ENCODE results near the gene CAPSL.
"Not testable (repeated sequence)": the region's sequence is repeated elsewhere in the genome, so short reads cannot be mapped to it uniquely, and the experiment has no call there.

CAPSL gene

GRCh38 chr5:35904443-35905132 lies 33.8 kb downstream of the CAPSL start:
- DNase-seq = no peak

GRCh38 chr5:35903631-35904203 lies 34.7 kb downstream of the CAPSL start:
- DNase-seq = no peak

- DNase-seq = no peak
Observed at GRCh38 chr5:35902046-35902672, 36.3 kb downstream of the CAPSL start.

GRCh38 chr5:35900972-35901695 lies 37.3 kb downstream of the CAPSL start:
- no peak for DNase-seq

- no peak for DNase-seq
Observed at GRCh38 chr5:35899800-35900199, 38.6 kb downstream of the CAPSL start.

GRCh38 chr5:35898952-35899660 lies 39.3 kb downstream of the CAPSL start:
- DNase-seq = no peak

GRCh38 chr5:35894131-35894530 lies 44.3 kb downstream of the CAPSL start:
- no peak for DNase-seq

GRCh38 chr5:35892799-35893198 lies 45.6 kb downstream of the CAPSL start:
- not testable (repeated sequence) for DNase-seq

GRCh38 chr5:35890021-35891020 lies 48.1 kb downstream of the CAPSL start:
- no peak for DNase-seq

- DNase-seq = no peak
Observed at GRCh38 chr5:35887321-35888100, 50.9 kb downstream of the CAPSL start.

- DNase-seq = no peak
Observed at GRCh38 chr5:35886381-35886780, 52.0 kb downstream of the CAPSL start.

- DNase-seq = no peak
Observed at GRCh38 chr5:35884773-35885172, 53.6 kb downstream of the CAPSL start.

GRCh38 chr5:35884191-35884769 lies 54.1 kb downstream of the CAPSL start:
- DNase-seq = peak; percentile 12 to 38

- DNase-seq = no peak
Observed at GRCh38 chr5:35881758-35882157, 56.7 kb downstream of the CAPSL start.

GRCh38 chr5:35880156-35880555 lies 58.3 kb downstream of the CAPSL start:
- no peak for DNase-seq

GRCh38 chr5:35879649-35880048 lies 58.8 kb downstream of the CAPSL start:
- DNase-seq = no peak

- DNase-seq = no peak
Observed at GRCh38 chr5:35879096-35879495, 59.3 kb downstream of the CAPSL start.

- DNase-seq = no peak
Observed at GRCh38 chr5:35878079-35878478, 60.3 kb downstream of the CAPSL start.

GRCh38 chr5:35877655-35878054 lies 60.8 kb downstream of the CAPSL start:
- no peak for DNase-seq

- DNase-seq = no peak
Observed at GRCh38 chr5:35876922-35877321, 61.5 kb downstream of the CAPSL start.

- no peak for DNase-seq
Observed at GRCh38 chr5:35876454-35876853, 62.0 kb downstream of the CAPSL start.
